Measurements from ENCODE around the gene ANKRD13C. TPM values are rescaled to one million over a fixed set of nuclear protein-coding genes. Genes with fewer than 3 reads are reported as not detected.

Gene ANKRD13C
- polyA plus RNA-seq, 1 of the 3 experiments (the other 2 are of a cell fraction), result 5.2 TPM

DNA sequence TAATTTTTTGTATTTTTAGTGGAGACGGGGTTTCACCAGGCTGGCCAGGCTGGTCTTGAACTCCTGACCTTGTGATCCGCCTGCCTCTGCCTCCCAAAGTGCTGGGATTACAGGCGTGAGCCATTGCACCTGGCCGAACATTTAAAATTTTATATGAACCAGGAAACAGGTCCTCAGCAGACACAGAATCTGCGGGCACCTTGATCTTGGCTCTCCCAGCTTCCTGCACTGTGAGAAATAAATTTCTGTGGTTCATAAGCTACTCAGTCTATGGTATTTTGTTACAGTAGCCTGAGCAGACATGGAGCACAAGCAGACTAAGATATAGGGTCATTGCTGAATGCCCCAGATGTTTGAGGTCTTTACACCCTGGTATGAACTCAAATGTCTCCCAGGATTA lies 33.0 kb upstream of the ANKRD13C start (continued):
- TF ChIP-seq, protein P1, sequence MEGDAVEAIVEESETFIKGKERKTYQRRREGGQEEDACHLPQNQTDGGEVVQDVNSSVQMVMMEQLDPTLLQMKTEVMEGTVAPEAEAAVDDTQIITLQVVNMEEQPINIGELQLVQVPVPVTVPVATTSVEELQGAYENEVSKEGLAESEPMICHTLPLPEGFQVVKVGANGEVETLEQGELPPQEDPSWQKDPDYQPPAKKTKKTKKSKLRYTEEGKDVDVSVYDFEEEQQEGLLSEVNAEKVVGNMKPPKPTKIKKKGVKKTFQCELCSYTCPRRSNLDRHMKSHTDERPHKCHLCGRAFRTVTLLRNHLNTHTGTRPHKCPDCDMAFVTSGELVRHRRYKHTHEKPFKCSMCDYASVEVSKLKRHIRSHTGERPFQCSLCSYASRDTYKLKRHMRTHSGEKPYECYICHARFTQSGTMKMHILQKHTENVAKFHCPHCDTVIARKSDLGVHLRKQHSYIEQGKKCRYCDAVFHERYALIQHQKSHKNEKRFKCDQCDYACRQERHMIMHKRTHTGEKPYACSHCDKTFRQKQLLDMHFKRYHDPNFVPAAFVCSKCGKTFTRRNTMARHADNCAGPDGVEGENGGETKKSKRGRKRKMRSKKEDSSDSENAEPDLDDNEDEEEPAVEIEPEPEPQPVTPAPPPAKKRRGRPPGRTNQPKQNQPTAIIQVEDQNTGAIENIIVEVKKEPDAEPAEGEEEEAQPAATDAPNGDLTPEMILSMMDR (IDR thresholded peaks at IDR 0.05), result no peak
- TF ChIP-seq RCOR1 (IDR thresholded peaks at IDR 0.05; ENCODE audit: low read length), result no peak
- TF ChIP-seq, protein P2, sequence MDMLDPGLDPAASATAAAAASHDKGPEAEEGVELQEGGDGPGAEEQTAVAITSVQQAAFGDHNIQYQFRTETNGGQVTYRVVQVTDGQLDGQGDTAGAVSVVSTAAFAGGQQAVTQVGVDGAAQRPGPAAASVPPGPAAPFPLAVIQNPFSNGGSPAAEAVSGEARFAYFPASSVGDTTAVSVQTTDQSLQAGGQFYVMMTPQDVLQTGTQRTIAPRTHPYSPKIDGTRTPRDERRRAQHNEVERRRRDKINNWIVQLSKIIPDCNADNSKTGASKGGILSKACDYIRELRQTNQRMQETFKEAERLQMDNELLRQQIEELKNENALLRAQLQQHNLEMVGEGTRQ (IDR thresholded peaks at IDR 0.05; ENCODE audit: borderline replicate concordance, low read depth, low read length), result no peak

DNA sequence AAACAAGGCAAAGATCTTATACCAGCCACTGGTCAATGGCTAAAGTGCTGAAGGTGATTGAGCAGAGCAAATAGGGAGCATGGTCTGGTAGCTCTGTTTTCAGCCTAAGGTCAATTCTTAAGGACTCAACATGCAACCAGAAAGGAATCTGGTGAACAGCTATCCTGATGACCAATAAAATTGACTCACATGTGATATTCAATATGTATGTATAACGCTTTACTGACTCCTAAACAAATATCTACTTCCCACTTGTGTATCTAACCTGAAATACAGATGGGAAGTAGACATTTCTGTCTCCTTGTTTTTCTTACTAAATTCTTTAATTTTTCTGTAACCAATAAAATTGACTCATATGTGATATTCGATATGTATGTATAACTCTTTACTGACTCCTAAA lies 31.6 kb upstream of the ANKRD13C start:
- H3F3A ChIP-seq (replicated peaks; ENCODE audit: insufficient read depth), result no peaks in the 10 kb centered on the region
- H3K79me2 ChIP-seq (ENCODE audit: insufficient read depth), result no peaks in the 10 kb centered on the region
- H3K27ac ChIP-seq (ENCODE audit: low read depth in 2 of 2, low read length in 1 of 2), result no peak overlapping the region
- H3K9me2 ChIP-seq, result no peaks in the 10 kb centered on the region
- no peak for DNase-seq
- no peak overlapping the region for H2AFZ ChIP-seq (ENCODE audit: low read depth)
- ChIA-PET CTCF (no interaction called here), POLR2A (no interaction called here)
- H3K4me3 ChIP-seq (ENCODE audit: low read depth in 2 of 2, low read length in 1 of 2), result no peak overlapping the region
- H3K4me1 ChIP-seq (ENCODE audit: control insufficient read depth in 1 of 2, insufficient read depth in 2 of 2, low read depth in 1 of 2, low read length in 1 of 2), result no peaks in the 10 kb centered on the region
- no peaks in the 10 kb centered on the region for H3K27me3 ChIP-seq (ENCODE audit: insufficient read depth)
- H4K20me1 ChIP-seq (ENCODE audit: insufficient read depth), result no peaks in the 10 kb centered on the region
- H3K9me3 ChIP-seq, result no peaks in the 10 kb centered on the region
- H3K36me3 ChIP-seq (replicated peaks in 1 of 2; ENCODE audit: control insufficient read depth in 1 of 2, insufficient read depth in 2 of 2, low read length in 1 of 2), result no peaks in the 10 kb centered on the region
- no peak overlapping the region for H3K4me2 ChIP-seq
- 89% methylated on average over 2 of the region's 2 CpGs for WGBS (ENCODE audit: low lambda C conversion rate)
- TF ChIP-seq TAF1 (IDR thresholded peaks at IDR 0.05; ENCODE audit: borderline replicate concordance, low read depth, low read length), result no peak
- H3K9ac ChIP-seq, result no peak overlapping the region

DNA sequence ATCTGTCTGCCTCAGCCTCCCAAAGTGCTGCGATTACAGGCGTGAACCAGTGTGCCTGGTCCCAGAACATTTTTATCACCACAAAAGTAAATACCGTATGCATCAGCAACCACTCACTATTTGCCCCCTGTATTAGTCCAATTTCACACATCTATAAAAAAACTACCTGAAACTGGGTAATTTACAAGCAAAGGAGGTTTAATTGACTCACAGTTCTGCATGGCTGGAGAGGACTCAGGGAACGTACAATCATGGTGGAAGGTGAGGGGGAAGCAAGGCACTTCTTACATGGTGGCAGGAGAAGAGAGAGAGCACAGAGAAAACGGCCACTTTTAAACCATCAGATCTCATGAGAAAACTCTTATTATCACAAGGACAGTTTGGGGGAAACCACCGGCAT lies 31.0 kb upstream of the ANKRD13C start:
- no peaks in the 10 kb centered on the region for H3K27me3 ChIP-seq (ENCODE audit: insufficient read depth)
- no peaks in the 10 kb centered on the region for H3K4me1 ChIP-seq (ENCODE audit: control insufficient read depth in 1 of 2, insufficient read depth in 2 of 2, low read depth in 1 of 2, low read length in 1 of 2)
- H4K20me1 ChIP-seq (ENCODE audit: insufficient read depth), result no peaks in the 10 kb centered on the region
- 84% methylated on average over 6 of the region's 6 CpGs for WGBS (ENCODE audit: low lambda C conversion rate)
- H3K4me2 ChIP-seq, result no peak overlapping the region
- DNase-seq, result no peak
- no peaks in the 10 kb centered on the region for H3K79me2 ChIP-seq (ENCODE audit: insufficient read depth)
- H3F3A ChIP-seq (replicated peaks; ENCODE audit: insufficient read depth), result no peaks in the 10 kb centered on the region
- no peaks in the 10 kb centered on the region for H3K9me3 ChIP-seq
- H2AFZ ChIP-seq (ENCODE audit: low read depth), result no peak overlapping the region
- no peak overlapping the region for H3K9ac ChIP-seq
- ChIA-PET CTCF (no interaction called here), POLR2A (no interaction called here)
- no peak overlapping the region for H3K4me3 ChIP-seq (ENCODE audit: low read depth in 2 of 2, low read length in 1 of 2)
- no peak overlapping the region for H3K27ac ChIP-seq (ENCODE audit: low read depth in 2 of 2, low read length in 1 of 2)
- H3K9me2 ChIP-seq, result no peaks in the 10 kb centered on the region
- no peaks in the 10 kb centered on the region for H3K36me3 ChIP-seq (replicated peaks in 1 of 2; ENCODE audit: control insufficient read depth in 1 of 2, insufficient read depth in 2 of 2, low read length in 1 of 2)
- TF ChIP-seq, protein P2 (IDR thresholded peaks at IDR 0.05; ENCODE audit: borderline replicate concordance, low read depth, low read length), result no peak
- no peak for TF ChIP-seq JUND (IDR thresholded peaks at IDR 0.05)
- TF ChIP-seq FOXM1 (IDR thresholded peaks at IDR 0.05; ENCODE audit: low read depth), result no peak
- TF ChIP-seq, protein P1 (IDR thresholded peaks at IDR 0.05), result no peak
- TF ChIP-seq, protein P3, sequence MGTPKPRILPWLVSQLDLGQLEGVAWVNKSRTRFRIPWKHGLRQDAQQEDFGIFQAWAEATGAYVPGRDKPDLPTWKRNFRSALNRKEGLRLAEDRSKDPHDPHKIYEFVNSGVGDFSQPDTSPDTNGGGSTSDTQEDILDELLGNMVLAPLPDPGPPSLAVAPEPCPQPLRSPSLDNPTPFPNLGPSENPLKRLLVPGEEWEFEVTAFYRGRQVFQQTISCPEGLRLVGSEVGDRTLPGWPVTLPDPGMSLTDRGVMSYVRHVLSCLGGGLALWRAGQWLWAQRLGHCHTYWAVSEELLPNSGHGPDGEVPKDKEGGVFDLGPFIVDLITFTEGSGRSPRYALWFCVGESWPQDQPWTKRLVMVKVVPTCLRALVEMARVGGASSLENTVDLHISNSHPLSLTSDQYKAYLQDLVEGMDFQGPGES (IDR thresholded peaks at IDR 0.05; ENCODE audit: low read depth, low read length), result no peak
- TF ChIP-seq, protein P4, sequence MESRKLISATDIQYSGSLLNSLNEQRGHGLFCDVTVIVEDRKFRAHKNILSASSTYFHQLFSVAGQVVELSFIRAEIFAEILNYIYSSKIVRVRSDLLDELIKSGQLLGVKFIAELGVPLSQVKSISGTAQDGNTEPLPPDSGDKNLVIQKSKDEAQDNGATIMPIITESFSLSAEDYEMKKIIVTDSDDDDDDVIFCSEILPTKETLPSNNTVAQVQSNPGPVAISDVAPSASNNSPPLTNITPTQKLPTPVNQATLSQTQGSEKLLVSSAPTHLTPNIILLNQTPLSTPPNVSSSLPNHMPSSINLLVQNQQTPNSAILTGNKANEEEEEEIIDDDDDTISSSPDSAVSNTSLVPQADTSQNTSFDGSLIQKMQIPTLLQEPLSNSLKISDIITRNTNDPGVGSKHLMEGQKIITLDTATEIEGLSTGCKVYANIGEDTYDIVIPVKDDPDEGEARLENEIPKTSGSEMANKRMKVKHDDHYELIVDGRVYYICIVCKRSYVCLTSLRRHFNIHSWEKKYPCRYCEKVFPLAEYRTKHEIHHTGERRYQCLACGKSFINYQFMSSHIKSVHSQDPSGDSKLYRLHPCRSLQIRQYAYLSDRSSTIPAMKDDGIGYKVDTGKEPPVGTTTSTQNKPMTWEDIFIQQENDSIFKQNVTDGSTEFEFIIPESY (IDR thresholded peaks at IDR 0.05; ENCODE audit: borderline replicate concordance, low read depth), result no peak
- TF ChIP-seq POLR2AphosphoS5 (IDR thresholded peaks at IDR 0.05; ENCODE audit: low read depth, low read length), result no peak
- no peak for TF ChIP-seq SMC3 (IDR thresholded peaks at IDR 0.05; ENCODE audit: low read depth, low read length)
- TF ChIP-seq EZH2phosphoT487 (IDR thresholded peaks at IDR 0.05; ENCODE audit: borderline replicate concordance, low read depth), result no peak
- TF ChIP-seq NFIC (IDR thresholded peaks at IDR 0.05; ENCODE audit: borderline replicate concordance), result no peak
- no peak for TF ChIP-seq ELF1 (IDR thresholded peaks at IDR 0.05)
- TF ChIP-seq SIN3A (IDR thresholded peaks at IDR 0.05; ENCODE audit: borderline replicate concordance, low read depth, low read length), result no peak
- no peak for TF ChIP-seq MEF2A (IDR thresholded peaks at IDR 0.05; ENCODE audit: borderline replicate concordance, low read depth)
- no peak for TF ChIP-seq NRF1 (IDR thresholded peaks at IDR 0.05; ENCODE audit: low read depth, low read length)
- TF ChIP-seq, protein P5, sequence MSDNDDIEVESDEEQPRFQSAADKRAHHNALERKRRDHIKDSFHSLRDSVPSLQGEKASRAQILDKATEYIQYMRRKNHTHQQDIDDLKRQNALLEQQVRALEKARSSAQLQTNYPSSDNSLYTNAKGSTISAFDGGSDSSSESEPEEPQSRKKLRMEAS (IDR thresholded peaks at IDR 0.05; ENCODE audit: low read depth), result no peak
